Measurements from ENCODE around the gene BCAR3.

- no peak for TF ChIP-seq CTCF (IDR thresholded peaks at IDR 0.05)
- no peak for TF ChIP-seq ZFX (IDR thresholded peaks at IDR 0.05; ENCODE audit: borderline replicate concordance)
Measured at GRCh38 chr1:93636712-93637111, 44.9 kb downstream of the BCAR3 start.

Data from 22Rv1 (cell line).